SK-N-SH treated with all-trans-retinoic acid at 6 μM for 48 hours (cell line): ENCODE measurements around the gene EID3.

ENCODE experiments used
- ESRRG ChIP-seq: fragments of 250-450 bp; sonication (Bioruptor Pico); IDR thresholded peaks from 2 replicates; pipeline ENCODE4 v1.6.1; 2021; ENCODE audit warnings: mild to moderate bottlenecking
- POU6F1 ChIP-seq: fragments of 250-450 bp; sonication (Bioruptor Pico); IDR thresholded peaks from 2 replicates; pipeline ENCODE4 v1.8.0; 2021; ENCODE audit warnings: low read depth, mild to moderate bottlenecking, moderate library complexity, borderline replicate concordance
- PPARA ChIP-seq: fragments of 250-450 bp; sonication (Bioruptor Pico); IDR thresholded peaks from 2 replicates; pipeline ENCODE4 v1.5.0; 2020; ENCODE audit warnings: mild to moderate bottlenecking, borderline replicate concordance
- SNAI2 ChIP-seq: fragments of 250-450 bp; sonication (Bioruptor Pico); IDR thresholded peaks from 2 replicates; pipeline ENCODE4 v1.5.0; 2020; ENCODE audit warnings: mild to moderate bottlenecking, moderate library complexity
- TSHZ2 ChIP-seq: fragments of 250-450 bp; sonication (Bioruptor Pico); IDR thresholded peaks from 2 replicates; pipeline ENCODE4 v1.5.0; 2020; ENCODE audit warnings: mild to moderate bottlenecking, moderate library complexity

GRCh38 chr12:104299842-104300481 is 3.6 kb upstream of the EID3 start:
- TF ChIP-seq TSHZ2 (CRISPR knock-in tag) (no peak), PPARA (CRISPR knock-in tag) (no peak), ESRRG (CRISPR knock-in tag) (no peak), SNAI2 (CRISPR knock-in tag) (no peak), POU6F1 (CRISPR knock-in tag) (no peak)
